ENCODE data around the gene YY1.

Gene YY1

DNA sequence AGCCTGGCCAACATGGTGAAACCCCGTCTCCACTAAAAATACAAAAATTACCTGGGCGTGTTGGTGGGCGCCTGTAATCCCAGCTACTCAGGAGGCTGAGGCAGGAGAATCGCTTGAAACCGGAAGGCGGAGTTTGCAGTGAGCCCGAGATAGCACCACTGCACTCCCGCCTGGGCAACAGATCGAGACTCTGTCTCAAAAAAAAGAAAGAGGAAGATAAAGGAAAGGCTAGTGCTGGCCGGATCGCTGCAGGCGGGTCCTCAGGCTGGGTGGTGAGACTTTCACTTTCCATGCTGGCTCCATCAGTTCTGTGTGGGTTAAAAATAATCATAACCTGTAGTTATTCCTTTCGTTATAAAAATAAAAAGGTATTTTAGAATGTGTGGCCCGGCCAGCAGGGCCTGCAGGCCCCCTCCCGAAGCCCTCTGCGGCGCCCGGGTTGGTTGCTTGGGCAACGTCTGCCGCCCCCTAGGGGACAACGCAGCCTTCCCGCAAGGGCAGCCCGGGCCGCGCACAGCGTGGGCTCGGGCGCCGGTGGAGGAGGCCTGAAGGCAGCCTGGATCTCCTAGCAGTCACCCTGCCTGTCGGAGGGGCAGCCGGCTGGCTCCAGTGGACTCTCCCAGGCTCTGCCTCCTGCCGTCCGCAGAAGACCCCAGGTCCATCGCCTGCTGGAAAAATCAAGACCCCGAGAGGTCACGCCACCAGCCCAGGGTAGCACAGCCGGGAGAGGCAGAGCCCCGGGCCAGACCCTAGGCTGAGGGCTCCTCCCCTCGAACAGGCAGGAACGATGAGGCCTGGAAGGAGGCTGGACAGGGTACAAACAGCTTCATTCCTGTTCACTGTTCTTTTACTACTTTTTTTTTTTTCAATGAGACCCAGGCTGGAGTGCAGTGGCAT is 79.2 kb downstream of the YY1 start:
- peak; percentile 71 for DNase-seq

DNA sequence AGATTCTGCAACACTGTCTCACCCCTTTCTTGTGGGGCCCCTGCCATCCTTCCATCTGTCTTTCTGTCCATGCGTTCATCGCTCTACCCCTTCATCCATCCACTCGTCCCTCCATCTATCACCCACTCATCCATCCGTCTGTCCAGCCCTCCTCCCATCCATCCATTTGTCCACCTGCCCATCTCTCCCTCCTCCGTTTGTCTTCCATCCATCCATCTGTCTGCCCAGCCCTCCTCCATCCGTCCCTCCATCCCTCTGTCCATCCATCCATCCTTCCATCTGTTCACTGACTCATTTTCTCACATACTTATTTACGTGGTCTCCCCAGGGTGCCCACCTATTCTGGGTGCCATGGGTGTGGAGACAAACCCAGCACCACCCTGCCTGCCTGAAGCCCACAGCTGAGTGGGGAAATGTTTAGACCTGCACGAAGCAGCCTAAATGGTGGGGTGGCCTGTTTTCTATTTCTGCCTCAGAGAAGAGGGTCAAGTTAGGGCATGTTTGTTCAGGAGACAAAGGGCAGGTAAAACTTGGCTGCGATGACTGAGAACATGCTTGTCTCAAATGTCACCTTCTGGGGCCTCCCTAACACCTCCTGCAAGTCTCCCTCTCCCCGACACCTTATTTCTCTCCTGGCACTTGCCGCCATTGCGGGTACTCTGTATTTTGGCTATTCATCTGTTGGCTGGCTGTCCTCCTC is 81.4 kb downstream of the YY1 start:
- DNase-seq: no peak

DNA sequence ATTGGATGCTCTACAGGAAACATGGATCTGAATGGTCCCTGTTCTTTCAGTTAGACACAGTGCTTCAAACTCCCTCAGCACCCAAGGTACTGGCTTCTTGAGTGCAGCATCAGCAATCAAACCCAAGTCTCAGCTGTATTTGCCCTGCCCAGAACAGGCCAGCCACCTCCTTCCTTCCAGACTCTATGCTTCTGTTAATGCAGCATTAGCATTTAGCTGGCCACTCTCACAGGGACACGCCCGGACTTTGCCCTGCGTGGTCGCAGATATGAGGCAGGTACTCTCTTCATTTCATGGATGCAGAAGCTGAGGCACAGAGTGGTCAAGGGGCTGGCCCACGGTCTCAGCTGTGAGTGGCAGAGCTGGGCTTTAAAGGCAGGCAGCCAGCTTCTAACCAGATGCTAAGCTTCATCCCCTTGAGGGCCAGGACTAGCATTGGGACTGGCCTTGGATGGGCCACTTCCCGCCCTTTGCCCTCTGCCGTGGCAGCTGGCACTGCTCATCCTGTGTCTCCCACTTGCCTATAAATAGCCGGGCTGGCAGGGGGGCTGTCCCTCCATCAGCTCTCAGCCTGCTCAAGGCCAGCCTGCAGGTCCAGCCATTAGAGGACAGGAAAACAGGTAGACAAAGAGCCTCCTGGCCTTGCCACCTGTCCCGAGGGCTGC is 82.7 kb downstream of the YY1 start:
- DNase-seq: no peak

DNA sequence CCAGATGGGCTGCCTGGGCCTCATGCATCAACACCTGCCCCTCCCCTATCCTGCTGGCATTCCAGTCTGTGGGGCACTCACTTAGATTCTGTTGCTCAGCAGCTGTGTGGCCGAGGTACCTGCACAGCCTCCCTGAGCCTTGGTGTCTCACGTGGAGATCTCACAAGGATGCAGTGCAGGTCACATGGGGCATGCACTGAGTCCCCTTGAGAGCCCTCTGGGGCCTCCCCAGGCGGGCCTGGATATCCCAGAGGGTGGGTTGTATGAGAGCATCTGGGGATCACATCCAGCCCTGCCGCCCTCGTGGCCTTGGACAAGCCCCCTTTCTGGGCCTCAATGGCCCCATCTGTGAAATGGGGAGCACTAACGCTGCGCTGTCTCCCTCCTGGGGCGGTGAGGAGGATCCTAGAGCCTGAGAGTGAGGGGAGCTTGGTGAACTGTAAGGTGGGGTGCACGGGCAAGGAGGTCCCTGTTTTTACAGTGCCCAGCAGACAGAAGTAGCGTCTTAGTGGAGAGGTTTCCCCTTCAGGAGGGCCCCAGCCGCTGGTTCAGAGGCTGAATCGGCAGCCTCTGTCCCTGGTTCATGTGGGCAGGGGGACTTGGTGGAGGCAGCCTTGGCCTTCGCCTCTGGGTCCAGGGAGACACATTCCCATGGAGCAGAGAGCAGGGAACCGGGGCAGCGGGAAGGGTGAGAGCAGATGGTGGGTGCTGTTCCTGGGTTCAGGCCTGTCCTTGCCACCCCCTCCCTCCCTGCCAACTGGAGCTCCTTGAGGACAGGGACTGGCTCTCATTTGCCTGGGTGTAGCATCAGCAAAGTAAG is 83.4 kb downstream of the YY1 start:
- DNase-seq: no peak

DNA sequence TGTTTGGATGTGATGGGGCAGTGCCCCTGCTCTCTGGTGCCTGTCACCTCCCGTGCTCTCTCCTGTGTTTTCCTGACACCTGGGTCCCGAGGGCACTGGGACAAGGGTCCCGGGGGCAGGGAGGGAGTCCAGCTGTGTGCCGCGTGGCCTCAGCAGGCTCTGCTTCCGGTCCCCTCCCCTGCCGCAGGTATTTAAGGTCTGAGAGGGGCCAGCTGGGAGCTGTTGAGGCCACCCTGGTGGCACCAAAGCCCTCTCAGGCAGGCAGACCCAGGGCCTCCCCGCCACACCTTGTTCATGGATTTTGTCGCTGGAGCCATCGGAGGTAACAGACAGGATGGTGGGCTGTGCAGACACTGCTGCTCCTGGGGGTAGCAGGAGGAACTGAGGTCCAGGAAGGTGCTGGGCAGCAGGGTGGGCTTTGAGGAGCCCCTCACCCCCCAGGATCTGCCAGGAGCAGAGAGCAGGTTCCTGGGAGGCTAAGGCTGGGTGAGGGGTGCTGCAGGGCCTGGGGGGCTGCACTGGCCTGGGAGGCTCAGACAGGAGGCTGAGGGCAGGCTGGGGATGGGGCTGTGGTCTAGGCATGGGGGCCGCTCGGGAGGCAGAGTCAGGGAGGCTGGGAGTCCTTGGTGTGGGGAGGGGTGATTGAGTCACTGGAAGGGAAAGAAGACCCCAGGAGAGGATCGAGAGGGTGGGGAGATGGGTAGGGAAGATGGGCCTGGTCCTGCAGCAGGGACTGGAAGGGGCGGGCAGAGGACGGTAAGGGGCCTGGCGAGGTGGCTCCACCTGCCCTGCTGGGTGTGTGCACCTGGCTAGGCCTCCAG is 84.4 kb downstream of the YY1 start, which contains the start of gene SLC25A47:
Gene SLC25A47, plus strand, starts transcription at position 219 of the 821 bp plus-strand sequence. Its CDS starts 76 bp downstream, at position 295.
- no peak for DNase-seq

DNA sequence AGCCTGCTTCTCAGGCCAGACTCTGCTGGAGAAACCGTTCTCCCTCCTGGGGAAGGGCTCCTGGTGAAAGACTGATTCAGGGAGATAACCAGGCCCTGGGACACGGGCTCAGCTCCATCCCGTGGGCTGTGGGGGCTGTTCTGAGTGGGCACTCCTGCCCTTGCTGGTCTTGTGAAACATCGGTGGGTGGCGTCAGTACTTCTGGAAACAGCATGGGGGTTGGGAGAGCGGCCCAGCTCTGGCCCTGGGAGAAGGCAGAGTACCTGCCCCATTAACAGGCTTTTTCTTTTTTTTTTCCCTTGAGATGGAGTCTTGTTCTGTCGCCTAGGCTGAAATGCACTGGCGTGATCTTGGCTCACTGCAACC is 85.0 kb downstream of the YY1 start:
- no peak for DNase-seq

DNA sequence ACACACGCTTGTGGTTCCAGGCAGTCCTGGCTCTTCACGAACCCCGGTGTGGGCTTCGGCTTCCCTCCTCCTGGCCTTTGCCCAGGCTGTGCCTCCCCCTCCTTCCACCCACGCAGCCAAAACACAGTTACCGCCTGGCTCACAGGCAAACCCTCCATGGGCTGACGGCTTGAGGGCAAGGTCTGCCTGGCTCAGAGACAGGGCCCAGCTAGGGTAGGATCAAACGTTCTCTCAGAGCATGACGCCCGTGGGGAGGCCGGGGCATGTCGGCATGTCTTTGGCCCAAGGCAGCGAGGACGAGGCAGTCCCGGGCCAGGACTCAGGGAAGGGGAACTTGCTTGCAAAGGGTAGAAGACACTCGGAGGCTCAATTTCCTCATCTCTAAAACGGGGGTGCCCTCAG is 86.3 kb downstream of the YY1 start:
- DNase-seq: no peak

DNA sequence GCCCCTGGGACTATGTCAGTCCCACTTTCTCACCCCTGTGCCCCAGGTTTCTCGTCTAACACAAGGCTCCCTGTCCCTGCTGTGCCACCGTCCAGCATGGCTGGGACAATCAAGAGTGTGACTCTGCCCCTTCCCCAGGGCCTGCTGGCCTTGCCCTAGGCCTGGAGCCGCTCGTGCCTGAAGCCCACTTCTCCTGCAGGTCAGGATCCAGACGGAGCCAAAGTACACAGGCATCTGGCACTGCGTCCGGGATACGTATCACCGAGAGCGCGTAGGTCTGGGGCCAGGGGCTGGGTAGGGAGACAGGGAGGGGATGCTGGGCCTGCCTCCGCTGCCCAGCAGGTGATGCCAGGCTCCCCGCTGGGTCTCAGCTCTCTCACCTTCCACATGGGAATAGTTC is 87.0 kb downstream of the YY1 start:
- DNase-seq: no peak

DNA sequence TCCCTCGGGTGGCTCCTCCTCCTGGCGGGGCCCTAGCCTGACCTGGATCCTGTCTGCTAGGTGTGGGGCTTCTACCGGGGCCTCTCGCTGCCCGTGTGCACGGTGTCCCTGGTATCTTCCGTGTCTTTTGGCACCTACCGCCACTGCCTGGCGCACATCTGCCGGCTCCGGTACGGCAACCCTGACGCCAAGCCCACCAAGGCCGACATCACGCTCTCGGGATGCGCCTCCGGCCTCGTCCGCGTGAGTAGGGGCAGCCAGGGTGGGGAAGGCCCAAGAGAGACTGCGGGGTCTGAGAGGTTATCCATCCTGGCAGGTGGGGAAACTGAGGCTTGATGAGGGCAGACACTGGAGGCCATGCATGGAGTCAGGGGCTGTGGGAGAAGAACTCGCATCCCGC is 88.2 kb downstream of the YY1 start:
- no peak for DNase-seq

DNA sequence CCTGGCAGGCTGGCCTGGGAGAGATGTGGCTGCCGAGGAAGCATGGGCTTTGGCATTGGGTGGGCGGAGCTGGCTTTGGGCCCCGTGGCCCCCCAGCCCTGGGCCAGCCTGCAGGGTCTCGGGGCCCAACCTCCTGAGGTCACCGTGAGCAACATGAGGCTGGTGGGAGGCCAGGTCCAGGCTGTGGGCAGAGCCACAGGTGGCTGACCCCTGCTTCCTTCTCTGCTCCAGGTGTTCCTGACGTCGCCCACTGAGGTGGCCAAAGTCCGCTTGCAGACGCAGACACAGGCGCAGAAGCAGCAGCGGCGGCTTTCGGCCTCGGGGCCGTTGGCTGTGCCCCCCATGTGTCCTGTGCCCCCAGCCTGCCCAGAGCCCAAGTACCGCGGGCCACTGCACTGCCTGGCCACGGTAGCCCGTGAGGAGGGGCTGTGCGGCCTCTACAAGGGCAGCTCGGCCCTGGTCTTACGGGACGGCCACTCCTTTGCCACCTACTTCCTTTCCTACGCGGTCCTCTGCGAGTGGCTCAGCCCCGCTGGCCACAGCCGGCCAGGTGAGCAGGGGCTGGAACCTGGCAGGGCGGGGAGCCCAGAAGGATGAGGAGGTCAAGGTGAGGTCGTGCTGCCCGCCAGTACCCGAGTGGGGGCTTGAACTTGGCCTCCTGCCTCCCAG is 89.7 kb downstream of the YY1 start:
- no peak for DNase-seq

DNA sequence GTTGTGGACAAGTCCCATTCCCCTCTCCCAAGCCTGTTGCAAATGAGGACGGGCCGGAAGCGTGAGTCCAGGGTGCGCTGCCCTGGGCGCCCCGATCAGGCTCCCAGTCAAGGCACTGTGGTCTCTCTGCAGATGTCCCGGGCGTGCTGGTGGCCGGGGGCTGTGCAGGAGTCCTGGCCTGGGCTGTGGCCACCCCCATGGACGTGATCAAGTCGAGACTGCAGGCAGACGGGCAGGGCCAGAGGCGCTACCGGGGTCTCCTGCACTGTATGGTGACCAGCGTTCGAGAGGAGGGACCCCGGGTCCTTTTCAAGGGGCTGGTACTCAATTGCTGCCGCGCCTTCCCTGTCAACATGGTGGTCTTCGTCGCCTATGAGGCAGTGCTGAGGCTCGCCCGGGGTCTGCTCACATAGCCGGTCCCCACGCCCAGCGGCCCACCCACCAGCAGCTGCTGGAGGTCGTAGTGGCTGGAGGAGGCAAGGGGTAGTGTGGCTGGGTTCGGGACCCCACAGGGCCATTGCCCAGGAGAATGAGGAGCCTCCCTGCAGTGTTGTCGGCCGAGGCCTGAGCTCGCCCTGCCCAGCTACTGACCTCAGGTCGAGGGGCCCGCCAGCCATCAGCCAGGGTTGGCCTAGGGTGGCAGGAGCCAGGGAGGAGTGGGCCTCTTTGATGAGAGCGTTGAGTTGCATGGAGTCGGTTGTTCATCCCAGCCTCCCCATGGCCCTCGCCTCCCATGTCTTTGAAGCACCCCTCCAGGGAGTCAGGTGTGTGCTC is 90.5 kb downstream of the YY1 start:
- no peak for DNase-seq

DNA sequence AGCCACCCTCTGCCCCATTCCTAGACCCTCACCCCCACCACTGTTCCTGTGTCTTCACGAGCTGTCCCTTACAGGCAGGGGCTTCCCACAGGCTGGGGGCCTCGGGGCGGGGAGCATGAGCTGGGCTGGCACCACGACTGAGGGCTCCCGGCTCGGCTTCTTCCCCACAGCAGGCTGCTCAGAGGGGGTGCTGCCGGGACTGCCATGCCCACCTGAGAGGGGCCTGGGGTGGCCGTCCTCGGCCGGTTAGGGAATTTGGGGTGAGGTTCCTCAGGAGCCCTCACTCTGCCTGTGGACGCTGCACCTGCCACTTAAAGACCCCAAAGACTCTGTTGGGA is 91.0 kb downstream of the YY1 start:
- no peak for DNase-seq

DNA sequence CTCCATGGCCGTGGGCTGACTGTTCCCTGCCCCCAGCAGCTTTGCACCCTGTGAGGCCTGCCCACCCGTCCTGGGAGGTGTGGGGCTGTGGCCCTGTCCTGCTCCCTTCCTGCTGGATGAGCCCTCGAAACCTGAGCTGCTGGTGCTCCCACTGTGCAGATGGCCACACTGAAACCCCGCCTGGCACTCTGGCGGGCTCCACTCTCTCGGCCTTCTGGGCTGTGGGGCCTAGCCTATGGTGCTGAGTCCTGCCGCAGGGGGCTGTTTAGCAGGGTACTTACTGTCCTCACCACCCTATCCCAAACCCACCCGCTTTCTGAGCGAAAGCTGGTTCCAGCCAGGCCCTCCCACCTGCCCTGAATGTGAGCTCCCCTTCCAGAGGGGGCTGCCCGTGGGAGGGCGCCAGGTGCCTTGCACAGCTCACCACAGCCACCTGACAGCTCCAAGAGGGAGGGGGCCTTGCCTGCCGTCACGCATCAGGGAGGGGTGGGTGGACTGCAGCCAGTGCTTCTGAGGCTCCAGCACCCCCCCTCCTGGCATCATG is 91.5 kb downstream of the YY1 start:
- no peak for DNase-seq

DNA sequence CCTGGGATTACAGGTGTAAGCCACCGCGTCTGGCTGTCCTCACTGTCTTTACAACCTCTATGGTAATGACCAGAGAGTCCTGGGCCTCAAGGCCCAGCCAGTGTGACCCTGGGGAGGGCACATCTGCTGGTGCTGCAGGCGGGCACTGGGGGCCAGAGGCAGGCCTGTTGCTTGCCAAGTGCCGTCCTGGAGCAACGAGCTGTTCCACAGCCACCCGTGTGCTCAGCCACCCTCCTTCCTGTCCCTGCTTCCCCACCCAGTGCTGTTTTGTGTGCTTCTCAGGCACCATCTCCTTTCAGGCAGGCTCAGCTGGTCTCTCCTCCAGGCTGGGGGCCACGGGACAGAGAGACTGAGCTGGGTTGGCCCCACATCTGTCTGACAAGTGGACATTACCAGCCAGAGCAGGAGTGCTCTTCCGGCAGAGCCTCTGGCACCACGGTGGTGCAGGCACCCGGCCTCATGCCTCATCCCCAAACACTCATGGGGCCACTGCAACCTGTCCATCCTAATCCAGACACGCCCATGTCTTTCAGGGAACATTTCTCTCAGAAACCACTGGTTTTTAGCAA is 93.2 kb downstream of the YY1 start:
- DNase-seq: no peak

Data from activated naive CD4-positive, alpha-beta T cell treated with anti-CD3 and anti-CD28 coated beads, Interleukin-2, amount 50 U/mL, for 16 hours (primary cell).